22Rv1 (cell line): ENCODE measurements around the gene TMEM271.

Experiments
- CTCF ChIP-seq: fragments of 450-650 bp; IDR thresholded peaks from 2 replicates; pipeline ENCODE4 v1.5.1; 2017; ENCODE audit warnings: mild to moderate bottlenecking
- ZFX ChIP-seq: fragments of 450-650 bp; IDR thresholded peaks from 2 replicates; pipeline ENCODE4 v1.6.1; 2017; ENCODE audit warnings: antibody characterized with exemption, borderline replicate concordance

- TF ChIP-seq CTCF = no peak
- no peak for TF ChIP-seq ZFX
Observed at GRCh38 chr4:541271-541670, 34.8 kb downstream of the TMEM271 start.
